GM18517 (cell line): ENCODE results near the gene FRMPD4.

Experiments used
- ATAC-seq: cut with Tn5 transposase; IDR thresholded peaks from one replicate; pipeline ENCODE4 v1.9.1; 2021; ENCODE audit warnings: mild to moderate bottlenecking, moderate library complexity; ENCODE audit not compliant: unreplicated experiment

The FRMPD4 gene

GRCh38 chrX:12210196-12210815 lies 72.0 kb downstream of the FRMPD4 start:
- ATAC-seq, result no peak

GRCh38 chrX:12210971-12211370 lies 72.7 kb downstream of the FRMPD4 start:
- no peak for ATAC-seq

GRCh38 chrX:12223650-12224049 lies 85.4 kb downstream of the FRMPD4 start:
- ATAC-seq, result no peak

GRCh38 chrX:12225107-12225506 lies 86.8 kb downstream of the FRMPD4 start:
- ATAC-seq, result no peak

GRCh38 chrX:12227412-12228041 lies 89.3 kb downstream of the FRMPD4 start:
- no peak for ATAC-seq

GRCh38 chrX:12228862-12229261 lies 90.6 kb downstream of the FRMPD4 start:
- no peak for ATAC-seq

GRCh38 chrX:12229986-12230385 lies 91.7 kb downstream of the FRMPD4 start:
- ATAC-seq, result no peak

- no peak for ATAC-seq
Measured at GRCh38 chrX:12234534-12235329, 96.5 kb downstream of the FRMPD4 start.

GRCh38 chrX:12236156-12236555 lies 97.9 kb downstream of the FRMPD4 start:
- no peak for ATAC-seq

GRCh38 chrX:12237131-12237530 lies 98.9 kb downstream of the FRMPD4 start:
- no peak for ATAC-seq

GRCh38 chrX:12237771-12238170 lies 99.5 kb downstream of the FRMPD4 start:
- no peak for ATAC-seq

- ATAC-seq, result no peak
Measured at GRCh38 chrX:12239356-12240082, 101.2 kb downstream of the FRMPD4 start.

- ATAC-seq, result no peak
Measured at GRCh38 chrX:12240491-12240890, 102.2 kb downstream of the FRMPD4 start.

GRCh38 chrX:12241026-12241425 lies 102.8 kb downstream of the FRMPD4 start:
- ATAC-seq, result no peak

GRCh38 chrX:12245650-12246645 lies 107.7 kb downstream of the FRMPD4 start:
- ATAC-seq, result no peak

- ATAC-seq, result no peak
Measured at GRCh38 chrX:12249997-12250396, 111.7 kb downstream of the FRMPD4 start.

GRCh38 chrX:12263211-12263610 lies 124.9 kb downstream of the FRMPD4 start:
- no peak for ATAC-seq

- ATAC-seq, result no peak
Measured at GRCh38 chrX:12269484-12269883, 131.2 kb downstream of the FRMPD4 start.

- ATAC-seq, result no peak
Measured at GRCh38 chrX:12278151-12278550, 139.9 kb downstream of the FRMPD4 start.

- no peak for ATAC-seq
Measured at GRCh38 chrX:12282991-12283390, 144.7 kb downstream of the FRMPD4 start.
